ENCODE results near the gene TTC14.
"Not testable (repeated sequence)": the region's sequence is repeated elsewhere in the genome, so short reads cannot be mapped to it uniquely, and the experiment has no call there.

TTC14 gene

GRCh38 chr3:180612364-180612763 is 10.4 kb downstream of the TTC14 start:
- Mint-ChIP-seq H3K4me1 (ENCODE audit: low read depth) (no peaks in the 10 kb centered on the region), H3K27ac (no peak overlapping the region), H3K9me3 (no peaks in the 10 kb centered on the region), H3K4me3 (no peak overlapping the region), H3K27me3 (no peaks in the 10 kb centered on the region), H3K36me3 (ENCODE audit: low read depth) (peaks cover 54% of the 10 kb centered on the region)
- intact Hi-C loops (cut with micrococcal nuclease): loop anchor here (10.0 kb wide), 1 partner anchor 352 kb away; no protein-coding TSS in a partner anchor

GRCh38 chr3:180615954-180616353 is 14.0 kb downstream of the TTC14 start:
- intact Hi-C loops (cut with micrococcal nuclease): loop anchor here (10.0 kb wide), 1 partner anchor 349 kb away; no protein-coding TSS in a partner anchor
- H3K27me3 Mint-ChIP-seq: no peaks in the 10 kb centered on the region
- peaks cover 23% of the 10 kb centered on the region for H3K36me3 Mint-ChIP-seq (ENCODE audit: low read depth)
- no peak overlapping the region for H3K27ac Mint-ChIP-seq
- no peaks in the 10 kb centered on the region for H3K4me1 Mint-ChIP-seq (ENCODE audit: low read depth)
- no peak overlapping the region for H3K4me3 Mint-ChIP-seq
- H3K9me3 Mint-ChIP-seq: no peaks in the 10 kb centered on the region

GRCh38 chr3:180617049-180617448 is 15.1 kb downstream of the TTC14 start:
- no peaks in the 10 kb centered on the region for H3K27me3 Mint-ChIP-seq
- intact Hi-C loops (cut with micrococcal nuclease): loop anchor here (10.0 kb wide), 1 partner anchor 348 kb away; no protein-coding TSS in a partner anchor
- H3K4me3 Mint-ChIP-seq: no peak overlapping the region
- H3K36me3 Mint-ChIP-seq (ENCODE audit: low read depth): peaks cover 19% of the 10 kb centered on the region
- H3K27ac Mint-ChIP-seq: no peak overlapping the region
- H3K9me3 Mint-ChIP-seq: peaks cover 6% of the 10 kb centered on the region
- no peaks in the 10 kb centered on the region for H3K4me1 Mint-ChIP-seq (ENCODE audit: low read depth)

- not testable (repeated sequence) for H3K36me3 Mint-ChIP-seq (ENCODE audit: low read depth); H3K4me3 Mint-ChIP-seq; H3K27me3 Mint-ChIP-seq; H3K4me1 Mint-ChIP-seq (ENCODE audit: low read depth); H3K27ac Mint-ChIP-seq
- H3K9me3 Mint-ChIP-seq: peaks cover 21% of the 10 kb centered on the region
- intact Hi-C loops (cut with micrococcal nuclease): loop anchor here (10.0 kb wide), 1 partner anchor 346 kb away; no protein-coding TSS in a partner anchor
These were observed 16.6 kb downstream of the TTC14 start for GRCh38 chr3:180618563-180618962.

GRCh38 chr3:180619723-180620122 is 17.8 kb downstream of the TTC14 start:
- peaks cover 32% of the 10 kb centered on the region for H3K9me3 Mint-ChIP-seq
- H3K27me3 Mint-ChIP-seq: no peaks in the 10 kb centered on the region
- peaks cover 22% of the 10 kb centered on the region for H3K36me3 Mint-ChIP-seq (ENCODE audit: low read depth)
- no peak overlapping the region for H3K4me3 Mint-ChIP-seq
- intact Hi-C loops (cut with micrococcal nuclease): loop anchor here (10.0 kb wide), 1 partner anchor 345 kb away; no protein-coding TSS in a partner anchor
- no peak overlapping the region for H3K27ac Mint-ChIP-seq
- no peaks in the 10 kb centered on the region for H3K4me1 Mint-ChIP-seq (ENCODE audit: low read depth)

GRCh38 chr3:180624714-180625113 is 22.8 kb downstream of the TTC14 start:
- no peaks in the 10 kb centered on the region for H3K27me3 Mint-ChIP-seq
- peak overlapping the region; percentile 48 for H3K27ac Mint-ChIP-seq
- intact Hi-C loops (cut with micrococcal nuclease): no loop called here
- H3K9me3 Mint-ChIP-seq: peaks cover 35% of the 10 kb centered on the region
- H3K4me1 Mint-ChIP-seq (ENCODE audit: low read depth): no peaks in the 10 kb centered on the region
- H3K36me3 Mint-ChIP-seq (ENCODE audit: low read depth): peaks cover 43% of the 10 kb centered on the region
- no peak overlapping the region for H3K4me3 Mint-ChIP-seq

- Mint-ChIP-seq H3K4me1 (ENCODE audit: low read depth) (no peaks in the 10 kb centered on the region), H3K36me3 (ENCODE audit: low read depth) (peaks cover 38% of the 10 kb centered on the region), H3K9me3 (peaks cover 31% of the 10 kb centered on the region), H3K27me3 (no peaks in the 10 kb centered on the region), H3K27ac (no peak overlapping the region), H3K4me3 (no peak overlapping the region)
- intact Hi-C loops (cut with micrococcal nuclease): no loop called here
These were observed 24.9 kb downstream of the TTC14 start for GRCh38 chr3:180626844-180627243.

- H3K4me1 Mint-ChIP-seq (ENCODE audit: low read depth): no peaks in the 10 kb centered on the region
- no peak overlapping the region for H3K4me3 Mint-ChIP-seq
- no peak overlapping the region for H3K27ac Mint-ChIP-seq
- H3K27me3 Mint-ChIP-seq: peaks cover 1% of the 10 kb centered on the region
- intact Hi-C loops (cut with micrococcal nuclease): no loop called here
- H3K9me3 Mint-ChIP-seq: no peaks in the 10 kb centered on the region
- peaks cover 15% of the 10 kb centered on the region for H3K36me3 Mint-ChIP-seq (ENCODE audit: low read depth)
These were observed 28.4 kb downstream of the TTC14 start for GRCh38 chr3:180630371-180630770.

GRCh38 chr3:180631317-180631716 is 29.4 kb downstream of the TTC14 start:
- Mint-ChIP-seq H3K4me3 (no peak overlapping the region), H3K27ac (no peak overlapping the region), H3K27me3 (peaks cover 1% of the 10 kb centered on the region), H3K4me1 (ENCODE audit: low read depth) (no peaks in the 10 kb centered on the region), H3K36me3 (ENCODE audit: low read depth) (peaks cover 6% of the 10 kb centered on the region), H3K9me3 (no peaks in the 10 kb centered on the region)
- intact Hi-C loops (cut with micrococcal nuclease): no loop called here

- Mint-ChIP-seq H3K4me3 (no peak overlapping the region), H3K36me3 (ENCODE audit: low read depth) (no peaks in the 10 kb centered on the region), H3K4me1 (ENCODE audit: low read depth) (no peaks in the 10 kb centered on the region), H3K27me3 (peaks cover 2% of the 10 kb centered on the region), H3K9me3 (no peaks in the 10 kb centered on the region), H3K27ac (no peak overlapping the region)
- intact Hi-C loops (cut with micrococcal nuclease): no loop called here
These were observed 31.8 kb downstream of the TTC14 start for GRCh38 chr3:180633722-180634121.

GRCh38 chr3:180640987-180641386 is 39.0 kb downstream of the TTC14 start:
- intact Hi-C loops (cut with micrococcal nuclease): no loop called here
- H3K4me3 Mint-ChIP-seq: no peak overlapping the region
- no peaks in the 10 kb centered on the region for H3K36me3 Mint-ChIP-seq (ENCODE audit: low read depth)
- H3K9me3 Mint-ChIP-seq: no peaks in the 10 kb centered on the region
- no peak overlapping the region for H3K27ac Mint-ChIP-seq
- H3K27me3 Mint-ChIP-seq: peaks cover 7% of the 10 kb centered on the region
- no peaks in the 10 kb centered on the region for H3K4me1 Mint-ChIP-seq (ENCODE audit: low read depth)

- no peaks in the 10 kb centered on the region for H3K4me1 Mint-ChIP-seq (ENCODE audit: low read depth)
- no peaks in the 10 kb centered on the region for H3K36me3 Mint-ChIP-seq (ENCODE audit: low read depth)
- no peak overlapping the region for H3K4me3 Mint-ChIP-seq
- H3K9me3 Mint-ChIP-seq: no peaks in the 10 kb centered on the region
- H3K27me3 Mint-ChIP-seq: peaks cover 2% of the 10 kb centered on the region
- intact Hi-C loops (cut with micrococcal nuclease): no loop called here
- H3K27ac Mint-ChIP-seq: no peak overlapping the region
These were observed 44.3 kb downstream of the TTC14 start for GRCh38 chr3:180646187-180646790.

- Mint-ChIP-seq H3K4me3 (no peak overlapping the region), H3K27ac (no peak overlapping the region), H3K4me1 (ENCODE audit: low read depth) (no peaks in the 10 kb centered on the region), H3K27me3 (peaks cover 3% of the 10 kb centered on the region), H3K9me3 (no peaks in the 10 kb centered on the region), H3K36me3 (ENCODE audit: low read depth) (no peaks in the 10 kb centered on the region)
- intact Hi-C loops (cut with micrococcal nuclease): no loop called here
These were observed 54.4 kb downstream of the TTC14 start for GRCh38 chr3:180656406-180656805.

GRCh38 chr3:180657094-180657493 is 55.1 kb downstream of the TTC14 start:
- intact Hi-C loops (cut with micrococcal nuclease): no loop called here
- peaks cover 3% of the 10 kb centered on the region for H3K27me3 Mint-ChIP-seq
- no peak overlapping the region for H3K4me3 Mint-ChIP-seq
- H3K9me3 Mint-ChIP-seq: no peaks in the 10 kb centered on the region
- no peaks in the 10 kb centered on the region for H3K4me1 Mint-ChIP-seq (ENCODE audit: low read depth)
- no peak overlapping the region for H3K27ac Mint-ChIP-seq
- no peaks in the 10 kb centered on the region for H3K36me3 Mint-ChIP-seq (ENCODE audit: low read depth)

Data from dendritic cell treated with granulocyte-macrophage colony-stimulating factor and Interleukin-4, amounts not matched to agents 40 ng/mL and 50 ng/mL, for 4 days (primary cell).